HL-60 (cell line): ENCODE results near the gene PCYOX1L.

ENCODE experiments used
- CTCF ChIP-seq: IDR thresholded peaks from one replicate; pipeline ENCODE4 v1.5.1; 2011; ENCODE audit warnings: low read length, control low read depth, inconsistent platforms; ENCODE audit not compliant: insufficient read depth
- GABPA ChIP-seq: IDR thresholded peaks from 2 replicates; pipeline ENCODE4 v1.6.1; 2012; ENCODE audit warnings: low read depth
- POLR2AphosphoS5 ChIP-seq: IDR thresholded peaks from 2 replicates; pipeline ENCODE4 v1.6.1; 2012; ENCODE audit warnings: low read depth
- REST ChIP-seq: IDR thresholded peaks from 2 replicates; pipeline ENCODE4 v1.6.1; 2012; ENCODE audit warnings: low read depth; ENCODE audit not compliant: insufficient replicate concordance
- SPI1 ChIP-seq: IDR thresholded peaks from 2 replicates; pipeline ENCODE4 v1.6.1; 2012; ENCODE audit warnings: low read depth, mild to moderate bottlenecking, borderline replicate concordance

GRCh38 chr5:149376711-149377447, 19.0 kb downstream of the PCYOX1L start:
- TF ChIP-seq CTCF (no peak), GABPA (no peak), POLR2AphosphoS5 (no peak), REST (no peak), SPI1 (no peak)
